ENCODE data around the gene SIL1. TPM values are rescaled to one million over a fixed set of nuclear protein-coding genes. Genes with fewer than 3 reads are reported as not detected.

Gene SIL1
- total RNA-seq, 1 donor, result 31.7 TPM

DNA sequence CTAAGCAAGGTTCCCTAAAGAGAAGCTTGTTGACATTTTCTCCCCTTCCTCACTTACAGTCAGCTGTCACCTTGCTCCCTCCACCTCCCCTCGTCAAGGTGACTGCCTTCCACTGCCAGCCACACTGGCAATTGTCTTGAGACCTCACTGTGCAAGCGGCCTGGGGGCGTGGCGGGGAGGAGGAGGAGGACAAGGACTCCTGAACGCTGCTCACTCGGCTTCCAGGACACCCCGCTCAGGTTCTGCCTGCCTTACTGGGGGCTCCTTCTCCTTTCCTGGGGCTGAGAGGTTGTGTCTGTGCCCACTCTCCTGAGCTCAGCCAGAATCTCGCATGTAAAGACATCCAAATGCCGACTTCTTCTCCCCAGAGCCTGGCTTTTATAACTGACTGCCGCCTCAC is 262.7 kb downstream of the SIL1 start:
- no peak overlapping the region for H3K4me3 ChIP-seq (ENCODE audit: low read depth, low read length)
- TF ChIP-seq, protein P1, sequence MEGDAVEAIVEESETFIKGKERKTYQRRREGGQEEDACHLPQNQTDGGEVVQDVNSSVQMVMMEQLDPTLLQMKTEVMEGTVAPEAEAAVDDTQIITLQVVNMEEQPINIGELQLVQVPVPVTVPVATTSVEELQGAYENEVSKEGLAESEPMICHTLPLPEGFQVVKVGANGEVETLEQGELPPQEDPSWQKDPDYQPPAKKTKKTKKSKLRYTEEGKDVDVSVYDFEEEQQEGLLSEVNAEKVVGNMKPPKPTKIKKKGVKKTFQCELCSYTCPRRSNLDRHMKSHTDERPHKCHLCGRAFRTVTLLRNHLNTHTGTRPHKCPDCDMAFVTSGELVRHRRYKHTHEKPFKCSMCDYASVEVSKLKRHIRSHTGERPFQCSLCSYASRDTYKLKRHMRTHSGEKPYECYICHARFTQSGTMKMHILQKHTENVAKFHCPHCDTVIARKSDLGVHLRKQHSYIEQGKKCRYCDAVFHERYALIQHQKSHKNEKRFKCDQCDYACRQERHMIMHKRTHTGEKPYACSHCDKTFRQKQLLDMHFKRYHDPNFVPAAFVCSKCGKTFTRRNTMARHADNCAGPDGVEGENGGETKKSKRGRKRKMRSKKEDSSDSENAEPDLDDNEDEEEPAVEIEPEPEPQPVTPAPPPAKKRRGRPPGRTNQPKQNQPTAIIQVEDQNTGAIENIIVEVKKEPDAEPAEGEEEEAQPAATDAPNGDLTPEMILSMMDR (IDR thresholded peaks at IDR 0.05; ENCODE audit: insufficient read depth, low read length), result no peak
- no peak for DNase-seq (ENCODE audit: low read depth)

DNA sequence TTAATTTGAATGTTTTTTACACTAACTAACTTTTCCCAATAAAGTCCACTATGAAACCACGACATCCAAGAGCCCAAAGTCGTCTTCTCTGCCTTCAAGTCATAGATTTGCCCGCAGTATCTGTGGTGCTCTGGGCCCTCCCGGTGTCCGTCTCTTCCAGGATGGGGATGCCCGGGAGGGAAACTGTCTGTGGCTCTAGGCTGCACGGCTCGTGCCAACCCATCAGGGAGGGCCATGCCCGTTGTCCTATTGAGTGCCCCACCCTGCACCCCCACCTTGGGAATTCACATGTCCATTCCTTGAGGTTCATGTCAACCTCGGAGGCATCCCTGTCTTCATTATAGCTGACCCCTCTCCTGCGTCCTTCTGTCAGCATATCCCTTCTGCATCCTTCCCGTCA is 263.2 kb downstream of the SIL1 start:
- no peak overlapping the region for H3K4me3 ChIP-seq (ENCODE audit: low read depth, low read length)
- TF ChIP-seq, protein P1 (IDR thresholded peaks at IDR 0.05; ENCODE audit: insufficient read depth, low read length), result no peak
- no peak for DNase-seq (ENCODE audit: low read depth)

DNA sequence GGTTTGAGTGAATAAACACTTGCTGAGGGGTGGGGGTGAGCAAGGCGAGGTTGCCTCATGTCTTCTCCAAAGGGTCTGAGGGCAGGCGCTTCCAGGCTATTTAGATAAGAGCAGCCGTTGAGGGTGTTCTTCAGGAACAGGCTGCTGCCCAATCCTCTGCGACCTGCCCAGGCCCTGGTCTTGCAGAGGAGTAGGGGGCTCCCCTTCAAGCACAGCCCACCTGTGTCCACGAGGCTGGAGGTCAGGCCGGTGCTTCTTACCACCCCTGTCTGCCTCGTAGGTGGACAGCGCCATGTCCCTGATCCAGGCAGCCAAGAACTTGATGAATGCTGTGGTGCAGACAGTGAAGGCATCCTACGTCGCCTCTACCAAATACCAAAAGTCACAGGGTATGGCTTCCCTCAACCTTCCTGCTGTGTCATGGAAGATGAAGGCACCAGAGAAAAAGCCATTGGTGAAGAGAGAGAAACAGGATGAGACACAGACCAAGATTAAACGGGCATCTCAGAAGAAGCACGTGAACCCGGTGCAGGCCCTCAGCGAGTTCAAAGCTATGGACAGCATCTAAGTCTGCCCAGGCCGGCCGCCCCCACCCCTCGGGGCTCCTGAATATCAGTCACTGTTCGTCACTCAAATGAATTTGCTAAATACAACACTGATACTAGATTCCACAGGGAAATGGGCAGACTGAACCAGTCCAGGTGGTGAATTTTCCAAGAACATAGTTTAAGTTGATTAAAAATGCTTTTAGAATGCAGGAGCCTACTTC is 264.5 kb downstream of the SIL1 start:
- DNase-seq (ENCODE audit: low read depth), result no peak
- TF ChIP-seq, protein P1 (IDR thresholded peaks at IDR 0.05; ENCODE audit: insufficient read depth, low read length), result no peak
- H3K4me3 ChIP-seq (ENCODE audit: low read depth, low read length), result no peak overlapping the region

DNA sequence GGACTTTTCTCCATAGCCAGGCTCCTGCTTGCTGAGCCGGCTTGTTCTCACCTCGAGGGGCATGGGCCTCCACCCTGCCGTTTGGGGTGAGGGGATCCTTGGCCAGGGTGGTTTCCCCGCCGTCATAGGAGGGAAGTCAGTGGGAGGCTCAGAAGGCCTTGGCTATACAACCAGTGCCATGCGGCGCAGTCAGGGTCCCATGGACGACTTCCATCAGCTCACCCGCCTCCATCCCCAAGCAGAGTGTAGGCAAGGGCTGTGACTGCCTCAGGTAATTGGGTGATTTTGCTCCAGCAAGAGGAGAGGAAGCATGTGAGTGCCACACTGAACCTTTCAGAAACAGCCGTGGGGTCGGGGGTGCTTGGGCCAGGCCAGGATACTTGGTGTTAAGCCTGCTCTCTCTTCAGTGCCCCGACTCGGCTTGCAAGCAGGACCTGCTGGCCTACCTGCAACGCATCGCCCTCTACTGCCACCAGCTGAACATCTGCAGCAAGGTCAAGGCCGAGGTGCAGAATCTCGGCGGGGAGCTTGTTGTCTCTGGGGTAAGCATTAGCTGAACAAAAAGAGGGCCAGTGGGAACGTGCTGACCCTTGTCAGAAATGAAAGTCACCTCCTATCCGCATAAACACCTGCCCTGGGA is 265.9 kb downstream of the SIL1 start:
- TF ChIP-seq, protein P1 (IDR thresholded peaks at IDR 0.05; ENCODE audit: insufficient read depth, low read length), result no peak
- H3K4me3 ChIP-seq (ENCODE audit: low read depth, low read length), result no peak overlapping the region
- DNase-seq (ENCODE audit: low read depth), result no peak

DNA sequence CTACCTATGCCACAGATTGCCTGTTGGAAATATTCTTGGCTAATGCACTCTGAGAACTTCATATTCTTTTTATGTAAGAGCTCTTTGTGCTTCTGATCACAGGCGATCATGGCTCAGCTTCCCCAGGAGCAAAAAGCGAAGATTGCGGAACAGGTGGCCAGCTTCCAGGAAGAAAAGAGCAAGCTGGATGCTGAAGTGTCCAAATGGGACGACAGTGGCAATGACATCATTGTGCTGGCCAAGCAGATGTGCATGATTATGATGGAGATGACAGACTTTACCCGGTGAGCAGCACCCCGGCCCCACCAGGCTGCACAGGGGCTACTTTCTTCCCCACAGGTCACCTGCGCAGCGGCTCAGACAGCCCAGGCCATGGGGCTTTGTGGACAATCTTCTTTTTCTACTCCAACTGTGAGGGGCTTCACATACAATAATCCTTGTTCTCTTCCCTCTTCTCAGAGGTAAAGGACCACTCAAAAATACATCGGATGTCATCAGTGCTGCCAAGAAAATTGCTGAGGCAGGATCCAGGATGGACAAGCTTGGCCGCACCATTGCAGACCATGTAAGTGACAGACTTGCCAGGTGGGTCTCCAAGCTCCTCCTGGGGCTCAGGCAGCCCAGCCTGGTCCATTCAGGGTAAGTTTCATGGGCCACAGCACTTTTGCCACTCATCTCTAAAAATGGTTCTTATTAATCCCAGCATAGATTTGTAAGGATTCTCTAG is 267.6 kb downstream of the SIL1 start:
- DNase-seq (ENCODE audit: low read depth), result no peak
- no peak overlapping the region for H3K4me3 ChIP-seq (ENCODE audit: low read depth, low read length)

DNA sequence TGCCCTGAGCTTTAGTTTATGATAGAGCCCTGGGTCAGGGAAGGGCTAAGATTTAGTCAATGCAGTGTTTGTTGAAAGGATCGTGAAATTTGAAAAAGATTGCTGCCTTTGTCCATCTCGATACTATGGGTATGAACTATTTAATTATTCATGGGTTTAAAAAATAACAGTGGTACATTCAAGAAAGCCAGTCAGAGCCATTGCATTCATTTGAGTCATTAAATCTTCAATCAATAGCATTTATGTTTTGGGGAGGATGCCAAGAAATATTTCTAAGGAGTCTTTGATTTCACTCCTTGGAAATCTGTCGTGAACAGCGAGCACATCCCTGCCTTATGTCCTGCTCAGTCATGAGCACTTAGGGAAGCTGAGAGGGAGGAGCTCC is 268.6 kb downstream of the SIL1 start:
- DNase-seq (ENCODE audit: low read depth), result no peak
- TF ChIP-seq, protein P1 (IDR thresholded peaks at IDR 0.05; ENCODE audit: insufficient read depth, low read length), result no peak
- H3K4me3 ChIP-seq (ENCODE audit: low read depth, low read length), result no peak overlapping the region

More for the DNA sequence above, 267.6 kb downstream of the SIL1 start:
- TF ChIP-seq, protein P1 (IDR thresholded peaks at IDR 0.05; ENCODE audit: insufficient read depth, low read length), result no peak

All from fibroblast of the aortic adventitia (primary cell).